ENCODE measurements around the gene HGFAC.

HGFAC gene

GRCh38 chr4:3399277-3400194, 42.2 kb upstream of the HGFAC start:
- DNase-seq (ENCODE audit: low spot score) (no peak), ATAC-seq (ENCODE audit: low read depth) (peak; percentile 63; the same call in 1 of the 3 replicates)
- Histone ChIP-seq H3K9me3 (ENCODE audit: severe bottlenecking) (peaks cover 9% of the 10 kb centered on the region), H3K36me3 (ENCODE audit: low read depth) (peaks cover 13% of the 10 kb centered on the region), H3K4me1 (ENCODE audit: insufficient read depth, poor library complexity, severe bottlenecking) (peaks cover 14% of the 10 kb centered on the region), H3K27ac (ENCODE audit: poor library complexity, severe bottlenecking) (no peak overlapping the region), H3K4me3 (ENCODE audit: severe bottlenecking) (no peak overlapping the region), H3K27me3 (ENCODE audit: insufficient read depth, poor library complexity, severe bottlenecking) (no peaks in the 10 kb centered on the region)
- peak; percentile 17 for TF ChIP-seq CTCF (IDR thresholded peaks at IDR 0.05; ENCODE audit: poor library complexity, severe bottlenecking)

- Histone ChIP-seq H3K27me3 (ENCODE audit: insufficient read depth, poor library complexity, severe bottlenecking) (no peaks in the 10 kb centered on the region), H3K4me1 (ENCODE audit: insufficient read depth, poor library complexity, severe bottlenecking) (peaks cover 14% of the 10 kb centered on the region), H3K4me3 (ENCODE audit: severe bottlenecking) (no peak overlapping the region), H3K9me3 (ENCODE audit: severe bottlenecking) (peaks cover 5% of the 10 kb centered on the region), H3K27ac (ENCODE audit: poor library complexity, severe bottlenecking) (no peak overlapping the region), H3K36me3 (ENCODE audit: low read depth) (peaks cover 10% of the 10 kb centered on the region)
- ATAC-seq (ENCODE audit: low read depth) = peak; percentile 80
- TF ChIP-seq CTCF (IDR thresholded peaks at IDR 0.05; ENCODE audit: poor library complexity, severe bottlenecking) = no peak
- DNase-seq (ENCODE audit: low spot score) = no peak
These were observed 40.2 kb upstream of the HGFAC start for GRCh38 chr4:3401436-3402171.

- ATAC-seq (ENCODE audit: low read depth) = no peak
- Histone ChIP-seq H3K4me1 (ENCODE audit: insufficient read depth, poor library complexity, severe bottlenecking) (peaks cover 14% of the 10 kb centered on the region), H3K4me3 (ENCODE audit: severe bottlenecking) (no peak overlapping the region), H3K27me3 (ENCODE audit: insufficient read depth, poor library complexity, severe bottlenecking) (no peaks in the 10 kb centered on the region), H3K36me3 (ENCODE audit: low read depth) (peaks cover 10% of the 10 kb centered on the region), H3K27ac (ENCODE audit: poor library complexity, severe bottlenecking) (no peak overlapping the region), H3K9me3 (ENCODE audit: severe bottlenecking) (peaks cover 5% of the 10 kb centered on the region)
- TF ChIP-seq CTCF (IDR thresholded peaks at IDR 0.05; ENCODE audit: poor library complexity, severe bottlenecking) = no peak
- no peak for DNase-seq (ENCODE audit: low spot score)
These were observed 39.0 kb upstream of the HGFAC start for GRCh38 chr4:3402491-3403347.

GRCh38 chr4:3403348-3403906, 38.3 kb upstream of the HGFAC start:
- DNase-seq (ENCODE audit: low spot score) = peak; percentile 19
- no peak for TF ChIP-seq CTCF (IDR thresholded peaks at IDR 0.05; ENCODE audit: poor library complexity, severe bottlenecking)
- Histone ChIP-seq H3K4me3 (ENCODE audit: severe bottlenecking) (no peak overlapping the region), H3K27ac (ENCODE audit: poor library complexity, severe bottlenecking) (no peak overlapping the region), H3K36me3 (ENCODE audit: low read depth) (peaks cover 4% of the 10 kb centered on the region), H3K4me1 (ENCODE audit: insufficient read depth, poor library complexity, severe bottlenecking) (peaks cover 14% of the 10 kb centered on the region), H3K27me3 (ENCODE audit: insufficient read depth, poor library complexity, severe bottlenecking) (no peaks in the 10 kb centered on the region), H3K9me3 (ENCODE audit: severe bottlenecking) (peaks cover 5% of the 10 kb centered on the region)
- ATAC-seq (ENCODE audit: low read depth) = no peak
